Measurements from ENCODE around the gene ADGRL1.

GRCh38 chr19:14135355-14135754, 70.6 kb downstream of the ADGRL1 start:
- TF ChIP-seq CTCF (IDR thresholded peaks at IDR 0.05) (no peak), EZH2 (IDR thresholded peaks at IDR 0.05; ENCODE audit: borderline replicate concordance, insufficient read depth, low read depth, low read length, poor library complexity, severe bottlenecking) (no peak)

Data from B cell (primary cell).